ENCODE results near the gene HOXB9.

Gene HOXB9

GRCh38 chr17:48637323-48638260, 11.4 kb upstream of the HOXB9 start:
- no peak for DNase-seq

- DNase-seq = no peak
Observed at GRCh38 chr17:48636177-48637018, 10.2 kb upstream of the HOXB9 start.

GRCh38 chr17:48634493-48635208, 8.5 kb upstream of the HOXB9 start:
- no peak for DNase-seq

- no peak for DNase-seq
Observed at GRCh38 chr17:48633266-48633677, 7.1 kb upstream of the HOXB9 start.

- DNase-seq = no peak
Observed at GRCh38 chr17:48632579-48633265, 6.6 kb upstream of the HOXB9 start.

GRCh38 chr17:48631693-48632578, 5.8 kb upstream of the HOXB9 start:
- DNase-seq = no peak

- no peak for DNase-seq
Observed at GRCh38 chr17:48630925-48631692, 5.0 kb upstream of the HOXB9 start.

GRCh38 chr17:48630009-48630924, 4.1 kb upstream of the HOXB9 start:
- DNase-seq = no peak

GRCh38 chr17:48629411-48629759, 3.2 kb upstream of the HOXB9 start:
- no peak for DNase-seq

GRCh38 chr17:48628649-48629410, 2.7 kb upstream of the HOXB9 start:
- no peak for DNase-seq

- no peak for DNase-seq
Observed at GRCh38 chr17:48627623-48628521, 1.7 kb upstream of the HOXB9 start.

GRCh38 chr17:48627118-48627597, 1.0 kb upstream of the HOXB9 start:
- no peak for DNase-seq

- DNase-seq = no peak
Observed at GRCh38 chr17:48625495-48626244, 488 bp downstream of the HOXB9 start.

GRCh38 chr17:48624544-48625494, 1.3 kb downstream of the HOXB9 start:
- no peak for DNase-seq

GRCh38 chr17:48624118-48624517, 2.0 kb downstream of the HOXB9 start:
- no peak for DNase-seq

- no peak for DNase-seq
Observed at GRCh38 chr17:48623583-48623982, 2.6 kb downstream of the HOXB9 start.

Measured in midbrain (tissue), 1 donor.